GM12878 (cell line): ENCODE results near the gene WDR17. TPM values are rescaled to one million over a fixed set of nuclear protein-coding genes. Genes with fewer than 3 reads are reported as not detected.

ENCODE experiments used
- ATAC-seq: fragments of 200-7000 bp; cut with Tn5 transposase; 3 replicates; pipeline ENCODE4 v1.9.1; 2020; ENCODE audit warnings: mild to moderate bottlenecking, moderate library complexity
- BruUV-seq: library from RNA; stranded (reverse); fragments of 400-500 nt; replicated peaks from 2 replicates; lab custom pipeline; 2021; lab: Mats Ljungman, UMichigan
- CTCF ChIA-PET: fragments of 300-600 bp; sonication (Branson Sonifier 250); formaldehyde crosslinking; extraction: SDS; loops from one replicate; lab custom pipeline; 2021; ENCODE audit warnings: inconsistent platforms; lab: Yijun Ruan, JAX
- POLR2A ChIA-PET: fragments of 350-600 bp; formaldehyde crosslinking; extraction: SDS; loops from one replicate; lab custom pipeline; 2021; ENCODE audit warnings: inconsistent platforms; lab: Charles Lee
- RAD21 ChIA-PET: fragments of 300-600 bp; sonication (Branson Sonifier 250); formaldehyde crosslinking; loops from one replicate; lab custom pipeline; 2023; ENCODE audit warnings: antibody characterized with exemption; ENCODE audit not compliant: unreplicated experiment; lab: Charles Lee
- SMC1A ChIA-PET: fragments of 300-600 bp; sonication (Branson Sonifier 250); formaldehyde crosslinking; loops from one replicate; lab custom pipeline; 2023; ENCODE audit not compliant: unreplicated experiment, uncharacterized antibody; lab: Charles Lee
- DNase-seq: peaks from one replicate; pipeline ENCODE4 v3.0.0-alpha.2; 2011; ENCODE audit warnings: low read depth, low spot score
- FAIRE-seq: peaks from 3 replicates; lab custom pipeline; 2011; peaks lifted over from hg19 to GRCh38; lab: Jason Lieb, UNC
- H2AFZ ChIP-seq: 2 replicates; pipeline ENCODE4 v1.6.0; 2011; ENCODE audit warnings: low read depth, low read length, control low read depth; ENCODE audit not compliant: control insufficient read depth
- H3K27ac ChIP-seq: 2 replicates; pipeline ENCODE4 v1.5.1; 2011; ENCODE audit warnings: control low read depth; ENCODE audit not compliant: control insufficient read depth, insufficient read depth
- H3K27me3 ChIP-seq, 2 experiments: replicated peaks in 1 of 2; 2 replicates each; pipeline versions ENCODE4 v1.6.0 to v1.6.1; 2011; ENCODE audit warnings: low read length in 1 of 2; ENCODE audit not compliant: control insufficient read depth in 2 of 2, insufficient read depth in 2 of 2
- H3K36me3 ChIP-seq, 2 experiments: 2 replicates each; pipeline ENCODE4 v1.5.1; 2011; ENCODE audit warnings: low read length in 1 of 2; ENCODE audit not compliant: control insufficient read depth in 2 of 2, insufficient read depth in 2 of 2
- H3K4me1 ChIP-seq: 2 replicates; pipeline ENCODE4 v1.6.1; 2011; ENCODE audit warnings: mild to moderate bottlenecking, low read length, moderate library complexity, mixed read lengths; ENCODE audit not compliant: control insufficient read depth, insufficient read depth
- H3K4me2 ChIP-seq: 2 replicates; pipeline ENCODE4 v1.6.0; 2011; ENCODE audit warnings: control low read depth; ENCODE audit not compliant: control insufficient read depth, insufficient read depth
- H3K4me3 ChIP-seq: fragments of 200-600 bp; sonication (generic); 2 replicates; pipeline ENCODE4 v1.5.1; 2016
- H3K79me2 ChIP-seq: 2 replicates; pipeline ENCODE4 v1.6.0; 2011; ENCODE audit warnings: low read length; ENCODE audit not compliant: control insufficient read depth, insufficient read depth
- H3K9ac ChIP-seq: 2 replicates; pipeline ENCODE4 v1.8.0; 2011; ENCODE audit warnings: low read length, control low read depth, mixed read lengths; ENCODE audit not compliant: control insufficient read depth, insufficient read depth
- H3K9me3 ChIP-seq: replicated peaks from 3 replicates; pipeline ENCODE4 v1.5.1; 2011; ENCODE audit warnings: mild to moderate bottlenecking, low read length; ENCODE audit not compliant: control insufficient read depth, insufficient read depth
- H4K20me1 ChIP-seq: 2 replicates; pipeline ENCODE4 v1.6.0; 2011; ENCODE audit not compliant: control insufficient read depth, insufficient read depth
- ASH2L ChIP-seq: fragments of 300-600, 200-600 bp; sonication (generic); IDR thresholded peaks from 2 replicates; pipeline ENCODE4 v1.6.1; 2017; ENCODE audit warnings: low read depth, mild to moderate bottlenecking, borderline replicate concordance
- CHD1 ChIP-seq: IDR thresholded peaks from 2 replicates; pipeline ENCODE4 v1.6.1; 2012; ENCODE audit warnings: low read depth, low read length, improper control_type of control experiment
- CREB1 ChIP-seq: IDR thresholded peaks from 2 replicates; pipeline ENCODE4 v1.6.1; 2012; ENCODE audit warnings: low read depth, mild to moderate bottlenecking, inconsistent platforms
- EGR1 ChIP-seq, 2 experiments: IDR thresholded peaks; 1 replicate in 1 of 2; 2 replicates in 1 of 2; pipeline ENCODE4 v1.6.1; 2011 to 2012; ENCODE audit warnings: low read depth in 2 of 2, low read length in 2 of 2, borderline replicate concordance in 1 of 2, mild to moderate bottlenecking in 1 of 2, moderate library complexity in 1 of 2
- ESRRA ChIP-seq: IDR thresholded peaks from 2 replicates; pipeline ENCODE4 v1.6.1; 2012; ENCODE audit warnings: mild to moderate bottlenecking, low read length, improper control_type of control experiment
- GABPA ChIP-seq: IDR thresholded peaks from 2 replicates; pipeline ENCODE4 v1.6.1; 2014; ENCODE audit warnings: antibody characterized with exemption, low read depth, mild to moderate bottlenecking, inconsistent platforms
- KDM1A ChIP-seq: fragments of 200-600 bp; sonication (generic); IDR thresholded peaks from 2 replicates; pipeline ENCODE4 v1.6.1; 2016; ENCODE audit warnings: borderline replicate concordance
- NFYA ChIP-seq: IDR thresholded peaks from 2 replicates; pipeline ENCODE4 v1.6.1; 2011; ENCODE audit warnings: low read depth, mild to moderate bottlenecking, low read length, improper control_type of control experiment, borderline replicate concordance
- NR2C2 ChIP-seq: IDR thresholded peaks from 2 replicates; pipeline ENCODE4 v1.6.1; 2011; ENCODE audit warnings: borderline replicate concordance, low read depth; ENCODE audit not compliant: control insufficient read depth, insufficient read length
- SIX5 ChIP-seq: IDR thresholded peaks from 2 replicates; pipeline ENCODE4 v1.6.1; 2011; ENCODE audit warnings: mild to moderate bottlenecking, low read depth, low read length, moderate library complexity; ENCODE audit not compliant: severe bottlenecking
- SREBF1 ChIP-seq: IDR thresholded peaks from 2 replicates; pipeline ENCODE4 v1.6.1; 2012; ENCODE audit warnings: mild to moderate bottlenecking, low read length
- TARDBP ChIP-seq: IDR thresholded peaks from 2 replicates; pipeline ENCODE4 v1.6.1; 2016; ENCODE audit warnings: borderline replicate concordance
- ZNF622 ChIP-seq: fragments of 450-650 bp; IDR thresholded peaks from 2 replicates; pipeline ENCODE4 v1.6.1; 2017; ENCODE audit warnings: mild to moderate bottlenecking, inconsistent platforms
- ZSCAN29 ChIP-seq: fragments of 450-650 bp; IDR thresholded peaks from 2 replicates; pipeline ENCODE4 v1.6.1; 2017; ENCODE audit warnings: mild to moderate bottlenecking, moderate library complexity
- WGBS: methylation state at CpG from one replicate; pipeline ENCODE4 v1.1.6; 2016; ENCODE audit warnings: low lambda C conversion rate; ENCODE audit not compliant: insufficient replicate concordance, insufficient coverage; ENCODE audit errors: missing lambda C conversion rate; 5-methylcytosine and 5-hydroxymethylcytosine counted together
- in situ Hi-C: fragments of 300-500 bp; cut with MboI; formaldehyde crosslinking; loops from 9 replicates; pipeline ENCODE4 v1.14.3; 2018; ENCODE audit warnings: mixed read lengths
- intact Hi-C: fragments of 100-400 bp; cut with micrococcal nuclease; formaldehyde crosslinking; loops from one replicate; pipeline ENCODE4 v1.14.2; 2022; ENCODE audit not compliant: unreplicated experiment
- polyA plus RNA-seq, 11 experiments: library from polyadenylated mRNA; depleted of rRNA in 4 of 11; unstranded in 6 of 11; stranded (reverse) in 5 of 11; fragments of >200 nt; fragmentation: Nextera tagmentation in 4 of 11; fragmentation: Illumina TruSeq in 1 of 11; extraction: Ambion mirVana in 4 of 11; extraction: Trizol in 1 of 11; gene quantifications; 1 replicate in 1 of 11; 2 replicates in 10 of 11; pipeline versions ENCODE4 v1.2.1 to v1.2.3, GENCODE V29; 2011 to 2016; ENCODE audit warnings: inconsistent platforms in 2 of 11, missing spikeins in 2 of 11, low read depth in 1 of 11
- total RNA-seq, 4 experiments: library from RNA; depleted of rRNA in 3 of 4; stranded (reverse); fragments of >200 nt in 3 of 4; fragmentation: Illumina TruSeq in 1 of 4; extraction: Trizol in 1 of 4; gene quantifications; 2 replicates each; pipeline versions ENCODE4 v1.2.1 to v1.2.3, GENCODE V29; 2013 to 2021
- TF ChIP-seq, protein P1 (sequence below): fragments of 450-650 bp; formaldehyde crosslinking; IDR thresholded peaks from 2 replicates; pipeline ENCODE4 v1.4.0; 2020; ENCODE audit warnings: mild to moderate bottlenecking, moderate library complexity
- TF ChIP-seq, protein P2 (sequence below): IDR thresholded peaks from 2 replicates; pipeline ENCODE4 v1.6.1; 2011; ENCODE audit warnings: borderline replicate concordance, low read depth, mild to moderate bottlenecking, moderate library complexity, low read length; ENCODE audit not compliant: insufficient read depth, poor library complexity, severe bottlenecking

WDR17 gene
- total and polyA plus RNA-seq, 10 of the 15 experiments (the other 5 are each of a cell fraction or from before 2014, with no cell fraction given), result 0.43 to 3.8 (median 2.8) TPM

GRCh38 chr4:176209535-176209934, 143.9 kb downstream of the WDR17 start:
- SMC1A ChIA-PET, result no interaction called here
- RAD21 ChIA-PET, result no interaction called here
- no peak for TF ChIP-seq ESRRA
- no peak for TF ChIP-seq ASH2L
- TF ChIP-seq, protein P1, sequence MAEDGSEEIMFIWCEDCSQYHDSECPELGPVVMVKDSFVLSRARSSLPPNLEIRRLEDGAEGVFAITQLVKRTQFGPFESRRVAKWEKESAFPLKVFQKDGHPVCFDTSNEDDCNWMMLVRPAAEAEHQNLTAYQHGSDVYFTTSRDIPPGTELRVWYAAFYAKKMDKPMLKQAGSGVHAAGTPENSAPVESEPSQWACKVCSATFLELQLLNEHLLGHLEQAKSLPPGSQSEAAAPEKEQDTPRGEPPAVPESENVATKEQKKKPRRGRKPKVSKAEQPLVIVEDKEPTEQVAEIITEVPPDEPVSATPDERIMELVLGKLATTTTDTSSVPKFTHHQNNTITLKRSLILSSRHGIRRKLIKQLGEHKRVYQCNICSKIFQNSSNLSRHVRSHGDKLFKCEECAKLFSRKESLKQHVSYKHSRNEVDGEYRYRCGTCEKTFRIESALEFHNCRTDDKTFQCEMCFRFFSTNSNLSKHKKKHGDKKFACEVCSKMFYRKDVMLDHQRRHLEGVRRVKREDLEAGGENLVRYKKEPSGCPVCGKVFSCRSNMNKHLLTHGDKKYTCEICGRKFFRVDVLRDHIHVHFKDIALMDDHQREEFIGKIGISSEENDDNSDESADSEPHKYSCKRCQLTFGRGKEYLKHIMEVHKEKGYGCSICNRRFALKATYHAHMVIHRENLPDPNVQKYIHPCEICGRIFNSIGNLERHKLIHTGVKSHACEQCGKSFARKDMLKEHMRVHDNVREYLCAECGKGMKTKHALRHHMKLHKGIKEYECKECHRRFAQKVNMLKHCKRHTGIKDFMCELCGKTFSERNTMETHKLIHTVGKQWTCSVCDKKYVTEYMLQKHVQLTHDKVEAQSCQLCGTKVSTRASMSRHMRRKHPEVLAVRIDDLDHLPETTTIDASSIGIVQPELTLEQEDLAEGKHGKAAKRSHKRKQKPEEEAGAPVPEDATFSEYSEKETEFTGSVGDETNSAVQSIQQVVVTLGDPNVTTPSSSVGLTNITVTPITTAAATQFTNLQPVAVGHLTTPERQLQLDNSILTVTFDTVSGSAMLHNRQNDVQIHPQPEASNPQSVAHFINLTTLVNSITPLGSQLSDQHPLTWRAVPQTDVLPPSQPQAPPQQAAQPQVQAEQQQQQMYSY (CRISPR knock-in tag), result no peak
- TF ChIP-seq TARDBP, result no peak
- no peak for TF ChIP-seq SREBF1
- no peak for TF ChIP-seq NR2C2
- TF ChIP-seq ZNF622, result no peak
- no peak for TF ChIP-seq CHD1
- no peak for TF ChIP-seq KDM1A
- no peak for TF ChIP-seq ZSCAN29
- no peak for TF ChIP-seq EGR1 (IDR thresholded peaks at IDR 0.05; ENCODE audit: borderline replicate concordance in 1 of 2, low read depth in 2 of 2, low read length in 2 of 2)
- no peak for TF ChIP-seq SIX5
- TF ChIP-seq NFYA, result no peak
- TF ChIP-seq GABPA, result no peak
- TF ChIP-seq CREB1, result no peak
- TF ChIP-seq, protein P2, sequence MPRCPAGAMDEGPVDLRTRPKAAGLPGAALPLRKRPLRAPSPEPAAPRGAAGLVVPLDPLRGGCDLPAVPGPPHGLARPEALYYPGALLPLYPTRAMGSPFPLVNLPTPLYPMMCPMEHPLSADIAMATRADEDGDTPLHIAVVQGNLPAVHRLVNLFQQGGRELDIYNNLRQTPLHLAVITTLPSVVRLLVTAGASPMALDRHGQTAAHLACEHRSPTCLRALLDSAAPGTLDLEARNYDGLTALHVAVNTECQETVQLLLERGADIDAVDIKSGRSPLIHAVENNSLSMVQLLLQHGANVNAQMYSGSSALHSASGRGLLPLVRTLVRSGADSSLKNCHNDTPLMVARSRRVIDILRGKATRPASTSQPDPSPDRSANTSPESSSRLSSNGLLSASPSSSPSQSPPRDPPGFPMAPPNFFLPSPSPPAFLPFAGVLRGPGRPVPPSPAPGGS, result no peak

More at GRCh38 chr4:176209535-176209934, 143.9 kb downstream of the WDR17 start:
- FAIRE-seq (no peak), ATAC-seq (no peak), DNase-seq (no peak)
- WGBS, result 36% methylated on average over 4 of the region's 4 CpGs
- H4K20me1 ChIP-seq, result no peaks in the 10 kb centered on the region
- H2AFZ ChIP-seq, result no peak overlapping the region
- no peak overlapping the region for H3K4me3 ChIP-seq
- in situ Hi-C loops (no loop called here), intact Hi-C loops (no loop called here)
- no peak overlapping the region for H3K9ac ChIP-seq
- CTCF ChIA-PET, result interaction anchor here (1.1 kb wide), 1 partner anchor 14 kb away, joined by 3 read pairs; the partner anchor contains the start of gene SPATA4
- H3K36me3 ChIP-seq, result no peaks in the 10 kb centered on the region
- H3K4me1 ChIP-seq, result no peaks in the 10 kb centered on the region
- no peaks in the 10 kb centered on the region; a peak in 1 of 4 replicates for H3K27me3 ChIP-seq
- POLR2A ChIA-PET, result no interaction called here
- no peak overlapping the region for H3K27ac ChIP-seq
- no peak overlapping the region for H3K4me2 ChIP-seq
- no TSS peak for BruUV-seq
- no peaks in the 10 kb centered on the region for H3K79me2 ChIP-seq
- H3K9me3 ChIP-seq, result no peaks in the 10 kb centered on the region
